C4-2B (cell line): ENCODE data around the gene AGR2.

Experiments
- CTCF ChIP-seq: fragments of 450-650 bp; conservative IDR thresholded peaks from 2 replicates; pipeline ENCODE4 v1.5.1; 2017; ENCODE audit warnings: mild to moderate bottlenecking
- ZFX ChIP-seq: fragments of 450-650 bp; IDR thresholded peaks from 2 replicates; pipeline ENCODE4 v1.6.1; 2017

GRCh38 chr7:16826060-16826459 lies 21.3 kb upstream of the AGR2 start:
- TF ChIP-seq CTCF (no peak), ZFX (no peak)
